Measurements from ENCODE around the gene BRCA2.

The BRCA2 gene

GRCh38 chr13:32391101-32391619, 75.9 kb downstream of the BRCA2 start:
- no peak for DNase-seq

- DNase-seq: no peak
Observed at GRCh38 chr13:32403108-32403507, 87.8 kb downstream of the BRCA2 start.

- DNase-seq: no peak
Observed at GRCh38 chr13:32407854-32408253, 92.5 kb downstream of the BRCA2 start.

GRCh38 chr13:32408296-32409000, 93.1 kb downstream of the BRCA2 start:
- no peak for DNase-seq

- no peak for DNase-seq
Observed at GRCh38 chr13:32409001-32409313, 93.6 kb downstream of the BRCA2 start.

- peak; percentile 13 for DNase-seq
Observed at GRCh38 chr13:32409561-32410421, 94.5 kb downstream of the BRCA2 start.

- DNase-seq: no peak
Observed at GRCh38 chr13:32413284-32413683, 98.0 kb downstream of the BRCA2 start.

GRCh38 chr13:32414580-32414979, 99.3 kb downstream of the BRCA2 start:
- no peak for DNase-seq

GRCh38 chr13:32415019-32415418, 99.7 kb downstream of the BRCA2 start:
- DNase-seq: no peak

- no peak for DNase-seq
Observed at GRCh38 chr13:32417995-32418394, 102.7 kb downstream of the BRCA2 start.

GRCh38 chr13:32419862-32420261, 104.6 kb downstream of the BRCA2 start:
- no peak for DNase-seq

- no peak for DNase-seq
Observed at GRCh38 chr13:32423592-32423991, 108.3 kb downstream of the BRCA2 start.

- DNase-seq: no peak
Observed at GRCh38 chr13:32425158-32425557, 109.8 kb downstream of the BRCA2 start.

GRCh38 chr13:32426191-32426989, 111.1 kb downstream of the BRCA2 start:
- DNase-seq: no peak

- peak; percentile 7 for DNase-seq
Observed at GRCh38 chr13:32426990-32427851, 111.9 kb downstream of the BRCA2 start.

- DNase-seq: no peak
Observed at GRCh38 chr13:32427852-32428580, 112.7 kb downstream of the BRCA2 start, which contains the start of gene N4BP2L1. TSS of gene N4BP2L1 (minus strand) at chr13:32428130. CDS start at chr13:32428082, 48 bp downstream.

GRCh38 chr13:32428581-32429432, 113.5 kb downstream of the BRCA2 start:
- DNase-seq: no peak

GRCh38 chr13:32429433-32429909, 114.2 kb downstream of the BRCA2 start:
- DNase-seq: no peak

GRCh38 chr13:32430018-32430747, 114.9 kb downstream of the BRCA2 start:
- no peak for DNase-seq

- DNase-seq: no peak
Observed at GRCh38 chr13:32431361-32431760, 116.1 kb downstream of the BRCA2 start.
